ENCODE measurements around the gene PKHD1.

Gene PKHD1

GRCh38 chr6:52108128-52108527, 20.7 kb upstream of the PKHD1 start:
- DNase-seq (ENCODE audit: low spot score) (no peak), ATAC-seq (ENCODE audit: low read depth) (no peak)
- no peak overlapping the region for H3K4me3 ChIP-seq (ENCODE audit: severe bottlenecking)
- H3K27ac ChIP-seq (ENCODE audit: poor library complexity, severe bottlenecking), result no peak overlapping the region
- no peak for TF ChIP-seq CTCF (IDR thresholded peaks at IDR 0.05; ENCODE audit: poor library complexity, severe bottlenecking)
- no peaks in the 10 kb centered on the region for H3K27me3 ChIP-seq (ENCODE audit: insufficient read depth, poor library complexity, severe bottlenecking)
- no peaks in the 10 kb centered on the region for H3K36me3 ChIP-seq (ENCODE audit: low read depth)
- H3K9me3 ChIP-seq (ENCODE audit: severe bottlenecking), result no peaks in the 10 kb centered on the region
- no peaks in the 10 kb centered on the region for H3K4me1 ChIP-seq (ENCODE audit: insufficient read depth, poor library complexity, severe bottlenecking)

GRCh38 chr6:52106994-52107393, 19.6 kb upstream of the PKHD1 start:
- H3K4me1 ChIP-seq (ENCODE audit: insufficient read depth, poor library complexity, severe bottlenecking), result no peaks in the 10 kb centered on the region
- no peak overlapping the region for H3K27ac ChIP-seq (ENCODE audit: poor library complexity, severe bottlenecking)
- no peak overlapping the region for H3K4me3 ChIP-seq (ENCODE audit: severe bottlenecking)
- no peak for ATAC-seq (ENCODE audit: low read depth)
- H3K36me3 ChIP-seq (ENCODE audit: low read depth), result no peaks in the 10 kb centered on the region
- no peaks in the 10 kb centered on the region for H3K9me3 ChIP-seq (ENCODE audit: severe bottlenecking)
- no peaks in the 10 kb centered on the region for H3K27me3 ChIP-seq (ENCODE audit: insufficient read depth, poor library complexity, severe bottlenecking)
- no peak for DNase-seq (ENCODE audit: low spot score)
- TF ChIP-seq CTCF (IDR thresholded peaks at IDR 0.05; ENCODE audit: poor library complexity, severe bottlenecking), result no peak

- TF ChIP-seq CTCF (IDR thresholded peaks at IDR 0.05; ENCODE audit: poor library complexity, severe bottlenecking), result no peak
- Histone ChIP-seq H3K27ac (ENCODE audit: poor library complexity, severe bottlenecking) (no peak overlapping the region), H3K4me3 (ENCODE audit: severe bottlenecking) (no peak overlapping the region), H3K27me3 (ENCODE audit: insufficient read depth, poor library complexity, severe bottlenecking) (peaks cover 17% of the 10 kb centered on the region), H3K4me1 (ENCODE audit: insufficient read depth, poor library complexity, severe bottlenecking) (no peaks in the 10 kb centered on the region), H3K36me3 (ENCODE audit: low read depth) (no peaks in the 10 kb centered on the region), H3K9me3 (ENCODE audit: severe bottlenecking) (no peaks in the 10 kb centered on the region)
- ATAC-seq (ENCODE audit: low read depth) (no peak), DNase-seq (ENCODE audit: low spot score) (no peak)
Measured at GRCh38 chr6:52104979-52105378, 17.6 kb upstream of the PKHD1 start.

DNA sequence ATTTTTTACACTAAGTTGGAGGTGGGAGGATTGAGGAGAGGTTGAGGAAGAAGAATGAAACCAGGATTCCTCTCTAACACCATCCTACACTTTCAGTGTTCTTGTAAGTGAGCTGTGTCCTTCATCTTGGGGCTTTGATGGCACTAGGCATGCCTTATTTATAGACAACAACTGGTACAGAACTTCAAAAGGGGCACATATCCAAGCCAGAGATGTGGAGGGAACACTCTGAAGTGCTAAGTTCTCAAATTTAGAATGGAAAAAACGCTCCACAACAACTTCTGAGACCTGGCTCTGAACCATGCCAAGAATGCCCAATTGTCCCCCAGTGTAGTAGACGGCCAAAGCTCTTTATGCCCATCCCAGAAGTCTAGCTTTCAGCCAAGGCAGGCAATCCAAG, 16.2 kb upstream of the PKHD1 start:
- no peaks in the 10 kb centered on the region for H3K36me3 ChIP-seq (ENCODE audit: low read depth)
- no peak for TF ChIP-seq CTCF (IDR thresholded peaks at IDR 0.05; ENCODE audit: poor library complexity, severe bottlenecking)
- no peak overlapping the region for H3K4me3 ChIP-seq (ENCODE audit: severe bottlenecking)
- no peaks in the 10 kb centered on the region for H3K4me1 ChIP-seq (ENCODE audit: insufficient read depth, poor library complexity, severe bottlenecking)
- no peak for DNase-seq (ENCODE audit: low spot score)
- ATAC-seq (ENCODE audit: low read depth), result no peak
- no peak overlapping the region for H3K27ac ChIP-seq (ENCODE audit: poor library complexity, severe bottlenecking)
- H3K27me3 ChIP-seq (ENCODE audit: insufficient read depth, poor library complexity, severe bottlenecking), result peaks cover 25% of the 10 kb centered on the region
- no peaks in the 10 kb centered on the region for H3K9me3 ChIP-seq (ENCODE audit: severe bottlenecking)

- Histone ChIP-seq H3K27me3 (ENCODE audit: insufficient read depth, poor library complexity, severe bottlenecking) (peaks cover 25% of the 10 kb centered on the region), H3K36me3 (ENCODE audit: low read depth) (no peaks in the 10 kb centered on the region), H3K27ac (ENCODE audit: poor library complexity, severe bottlenecking) (no peak overlapping the region), H3K4me1 (ENCODE audit: insufficient read depth, poor library complexity, severe bottlenecking) (no peaks in the 10 kb centered on the region), H3K4me3 (ENCODE audit: severe bottlenecking) (no peak overlapping the region), H3K9me3 (ENCODE audit: severe bottlenecking) (no peaks in the 10 kb centered on the region)
- no peak for TF ChIP-seq CTCF (IDR thresholded peaks at IDR 0.05; ENCODE audit: poor library complexity, severe bottlenecking)
- ATAC-seq (ENCODE audit: low read depth) (no peak), DNase-seq (ENCODE audit: low spot score) (no peak)
Measured at GRCh38 chr6:52102405-52102804, 15.0 kb upstream of the PKHD1 start.
